ENCODE data around the gene SEL1L3.

GRCh38 chr4:25760048-25760447 is 102.7 kb downstream of the SEL1L3 start:
- TF ChIP-seq POLR2A (IDR thresholded peaks at IDR 0.05; ENCODE audit: low read length) (no peak), GATA1 (IDR thresholded peaks at IDR 0.05; ENCODE audit: low read depth, low read length) (no peak)
